Glutamatergic neuron (in vitro differentiated cells): ENCODE data around the gene PTPN7. TPM values are rescaled to one million over a fixed set of nuclear protein-coding genes. Genes with fewer than 3 reads are reported as not detected.
A peak's percentile ranks its signal among the peaks of the same experiment; 100 is the strongest.

ENCODE experiments used
- DNase-seq: peaks from one replicate; pipeline ENCODE4 v3.0.0; 2022
- H3K27ac Mint-ChIP-seq: one replicate; pipeline ENCODE4 v1.8.0; 2020; ENCODE audit warnings: mild to moderate bottlenecking, mixed read lengths, inconsistent platforms; ENCODE audit not compliant: unreplicated experiment
- H3K27me3 Mint-ChIP-seq: one replicate; pipeline ENCODE4 v1.8.0; 2020; ENCODE audit warnings: mild to moderate bottlenecking, moderate library complexity, mixed read lengths, inconsistent platforms; ENCODE audit not compliant: unreplicated experiment
- H3K36me3 Mint-ChIP-seq: one replicate; pipeline ENCODE4 v1.8.0; 2020; ENCODE audit warnings: mild to moderate bottlenecking, mixed read lengths, inconsistent platforms; ENCODE audit not compliant: unreplicated experiment
- H3K4me1 Mint-ChIP-seq: one replicate; pipeline ENCODE4 v1.8.0; 2020; ENCODE audit warnings: mild to moderate bottlenecking, low read depth, mixed read lengths, inconsistent platforms; ENCODE audit not compliant: unreplicated experiment
- H3K4me3 Mint-ChIP-seq: one replicate; pipeline ENCODE4 v1.8.0; 2020; ENCODE audit warnings: mild to moderate bottlenecking, mixed read lengths, inconsistent platforms; ENCODE audit not compliant: unreplicated experiment
- H3K9me3 Mint-ChIP-seq: one replicate; pipeline ENCODE4 v1.8.0; 2020; ENCODE audit warnings: mild to moderate bottlenecking, moderate library complexity, mixed read lengths, inconsistent platforms; ENCODE audit not compliant: unreplicated experiment
- CTCF ChIP-seq: fragments of 200-600 bp; sonication (generic); IDR thresholded peaks from one replicate; pipeline ENCODE4 v1.5.0; 2021; ENCODE audit not compliant: partially characterized antibody, unreplicated experiment
- total RNA-seq: library from RNA; stranded (reverse); fragmentation: NEBNext Ultra II Directional; extraction: Animal tissue kit (Norgen Biotek cat#: 25700); gene quantifications from one replicate; pipeline ENCODE4 v1.2.1, GENCODE V29; 2021; ENCODE audit not compliant: unreplicated experiment

The PTPN7 gene
- total RNA-seq, 1 donor from 2014 or later, result not detected

GRCh38 chr1:202107801-202108731 is 52.3 kb downstream of the PTPN7 start:
- no peak for DNase-seq
- H3K4me3 Mint-ChIP-seq, result no peak overlapping the region
- peaks cover 7% of the 10 kb centered on the region for H3K9me3 Mint-ChIP-seq
- no peak for TF ChIP-seq CTCF
- H3K36me3 Mint-ChIP-seq, result no peaks in the 10 kb centered on the region
- no peak overlapping the region for H3K27ac Mint-ChIP-seq
- peaks cover 6% of the 10 kb centered on the region for H3K4me1 Mint-ChIP-seq
- H3K27me3 Mint-ChIP-seq, result no peaks in the 10 kb centered on the region

GRCh38 chr1:202107321-202107761 is 53.1 kb downstream of the PTPN7 start:
- H3K27me3 Mint-ChIP-seq, result no peaks in the 10 kb centered on the region
- H3K4me1 Mint-ChIP-seq, result peaks cover 6% of the 10 kb centered on the region
- no peak overlapping the region for H3K4me3 Mint-ChIP-seq
- no peak overlapping the region for H3K27ac Mint-ChIP-seq
- peaks cover 7% of the 10 kb centered on the region for H3K9me3 Mint-ChIP-seq
- H3K36me3 Mint-ChIP-seq, result no peaks in the 10 kb centered on the region
- no peak for DNase-seq
- no peak for TF ChIP-seq CTCF

GRCh38 chr1:202106340-202107254 is 53.8 kb downstream of the PTPN7 start:
- H3K36me3 Mint-ChIP-seq, result no peaks in the 10 kb centered on the region

GRCh38 chr1:202105571-202106339 is 54.6 kb downstream of the PTPN7 start:
- peaks cover 7% of the 10 kb centered on the region for H3K4me1 Mint-ChIP-seq
- H3K36me3 Mint-ChIP-seq, result no peaks in the 10 kb centered on the region
- H3K27me3 Mint-ChIP-seq, result peaks cover 2% of the 10 kb centered on the region
- H3K27ac Mint-ChIP-seq, result no peak overlapping the region
- no peak for TF ChIP-seq CTCF
- DNase-seq, result peak; percentile 46
- peaks cover 7% of the 10 kb centered on the region for H3K9me3 Mint-ChIP-seq
- no peak overlapping the region for H3K4me3 Mint-ChIP-seq

More at GRCh38 chr1:202106340-202107254, 53.8 kb downstream of the PTPN7 start:
- H3K27me3 Mint-ChIP-seq, result no peaks in the 10 kb centered on the region
- no peak overlapping the region for H3K4me3 Mint-ChIP-seq
- DNase-seq, result no peak
- H3K27ac Mint-ChIP-seq, result no peak overlapping the region
- H3K9me3 Mint-ChIP-seq, result peaks cover 7% of the 10 kb centered on the region
- H3K4me1 Mint-ChIP-seq, result peaks cover 6% of the 10 kb centered on the region
- TF ChIP-seq CTCF, result no peak
